SK-N-DZ (cell line): ENCODE results near the gene LEMD1.

Experiments used
- DNase-seq: peaks from one replicate; pipeline ENCODE4 v3.0.0-alpha.2; 2015; ENCODE audit warnings: low spot score

LEMD1 gene

GRCh38 chr1:205356440-205357139 is 65.3 kb downstream of the LEMD1 start, which contains the start of gene KLHDC8A:
KLHDC8A (minus strand) TSS chr1:205356922; CDS start chr1:205343604, 13,318 bp downstream.
- no peak for DNase-seq

- no peak for DNase-seq
These were observed 66.8 kb downstream of the LEMD1 start for GRCh38 chr1:205355075-205355453.

- peak; percentile 73 for DNase-seq
These were observed 67.4 kb downstream of the LEMD1 start for GRCh38 chr1:205354259-205355074.

GRCh38 chr1:205353612-205354011 is 68.2 kb downstream of the LEMD1 start:
- DNase-seq, result no peak

GRCh38 chr1:205353191-205353590 is 68.7 kb downstream of the LEMD1 start:
- no peak for DNase-seq

GRCh38 chr1:205351984-205352713 is 69.7 kb downstream of the LEMD1 start:
- peak; percentile 95 for DNase-seq

GRCh38 chr1:205350691-205351141 is 71.1 kb downstream of the LEMD1 start:
- DNase-seq, result peak; percentile 45

- DNase-seq, result no peak
These were observed 71.7 kb downstream of the LEMD1 start for GRCh38 chr1:205350124-205350523.

- no peak for DNase-seq
These were observed 73.0 kb downstream of the LEMD1 start for GRCh38 chr1:205348554-205349487.

GRCh38 chr1:205346956-205347574 is 74.8 kb downstream of the LEMD1 start:
- DNase-seq, result peak; percentile 59

GRCh38 chr1:205345761-205346160 is 76.1 kb downstream of the LEMD1 start:
- DNase-seq, result no peak

GRCh38 chr1:205344066-205344928 is 77.6 kb downstream of the LEMD1 start:
- no peak for DNase-seq

- DNase-seq, result no peak
These were observed 78.3 kb downstream of the LEMD1 start for GRCh38 chr1:205343431-205344065.

GRCh38 chr1:205342986-205343385 is 78.9 kb downstream of the LEMD1 start:
- no peak for DNase-seq

- DNase-seq, result no peak
These were observed 81.2 kb downstream of the LEMD1 start for GRCh38 chr1:205340676-205341075.

GRCh38 chr1:205339717-205340116 is 82.1 kb downstream of the LEMD1 start:
- DNase-seq, result no peak

- no peak for DNase-seq
These were observed 82.6 kb downstream of the LEMD1 start for GRCh38 chr1:205339197-205339702.

GRCh38 chr1:205338011-205338410 is 83.8 kb downstream of the LEMD1 start:
- no peak for DNase-seq

- no peak for DNase-seq
These were observed 84.4 kb downstream of the LEMD1 start for GRCh38 chr1:205337481-205337880.
